K562 (cell line): ENCODE measurements around the gene PRCC. TPM values are rescaled to one million over a fixed set of nuclear protein-coding genes. Genes with fewer than 3 reads are reported as not detected.

ENCODE experiments used
- ATAC-seq: fragments of 200-7000 bp; cut with Tn5 transposase; 3 replicates; pipeline ENCODE4 v1.9.1; 2020; ENCODE audit warnings: moderate library complexity
- BruUV-seq: library from RNA; stranded (reverse); fragments of 400-500 nt; replicated peaks from 2 replicates; lab custom pipeline; 2021; lab: Mats Ljungman, UMichigan
- CTCF ChIA-PET: fragments of 300-600 bp; formaldehyde crosslinking; extraction: SDS; loops from one replicate; lab custom pipeline; 2021; ENCODE audit warnings: low intra/inter-chr PET ratio; lab: Yijun Ruan, JAX
- POLR2A ChIA-PET: fragments of 300-600, 350-650 bp; sonication (Branson Sonifier 250); formaldehyde crosslinking; extraction: SDS; loops from one replicate; lab custom pipeline; 2021; ENCODE audit warnings: antibody characterized with exemption, inconsistent platforms; lab: Yijun Ruan, JAX
- DNase-seq, 4 experiments: peaks; one replicate each; pipeline versions ENCODE4 v3.0.0 to v3.0.0-alpha.2; 2011 to 2018; ENCODE audit warnings: low spot score in 3 of 4, mixed read lengths in 3 of 4; ENCODE audit errors: extremely low read depth in 1 of 4
- FAIRE-seq: peaks from 2 replicates; lab custom pipeline; 2011; peaks lifted over from hg19 to GRCh38; lab: Jason Lieb, UNC
- H2AFZ ChIP-seq: 2 replicates; pipeline ENCODE4 v1.6.0; 2011; ENCODE audit warnings: low read depth, low read length, control low read depth, inconsistent platforms
- H3K27ac ChIP-seq: fragments of 200-600 bp; 3 replicates; pipeline ENCODE4 v1.8.0; 2011; ENCODE audit warnings: low read depth, mild to moderate bottlenecking, control low read depth, inconsistent platforms, low read length, moderate library complexity, mixed read lengths; ENCODE audit errors: extremely low read depth
- H3K27me3 ChIP-seq, 2 experiments: fragments of 300-600 bp in 1 of 2; 2 replicates in 1 of 2; 3 replicates in 1 of 2; pipeline versions ENCODE4 v1.6.0 to v1.8.0; 2011; ENCODE audit warnings: inconsistent platforms in 2 of 2, low read length in 2 of 2, mild to moderate bottlenecking in 1 of 2, mixed read lengths in 1 of 2, moderate library complexity in 1 of 2; ENCODE audit not compliant: control insufficient read depth in 2 of 2, insufficient read depth in 2 of 2
- H3K36me3 ChIP-seq: fragments of 300-600 bp; 3 replicates; pipeline ENCODE4 v1.8.0; 2011; ENCODE audit warnings: mild to moderate bottlenecking, low read length, inconsistent platforms; ENCODE audit not compliant: control insufficient read depth, insufficient read depth
- H3K4me1 ChIP-seq, 2 experiments: fragments of 200-600 bp in 1 of 2; replicated peaks in 1 of 2; 2 replicates in 1 of 2; 3 replicates in 1 of 2; pipeline versions ENCODE4 v1.5.1 to v1.8.0; 2011; ENCODE audit warnings: inconsistent platforms in 2 of 2, low read length in 2 of 2, mild to moderate bottlenecking in 1 of 2, mixed read lengths in 1 of 2, moderate library complexity in 1 of 2; ENCODE audit not compliant: control insufficient read depth in 2 of 2, insufficient read depth in 2 of 2
- H3K4me2 ChIP-seq: 2 replicates; pipeline ENCODE4 v1.6.1; 2011; ENCODE audit warnings: low read length, control low read depth, inconsistent platforms, mixed read lengths; ENCODE audit not compliant: insufficient read depth
- H3K4me3 ChIP-seq: fragments of 200-600 bp; sonication (generic), shearing (Covaris generic); 2 replicates; pipeline ENCODE4 v1.5.1; 2016; ENCODE audit warnings: control low read depth, inconsistent platforms
- H3K79me2 ChIP-seq: fragments of 200-600 bp; 3 replicates; pipeline ENCODE4 v1.8.0; 2011; ENCODE audit warnings: low read length, inconsistent platforms; ENCODE audit not compliant: control insufficient read depth, insufficient read depth
- H3K9ac ChIP-seq, 2 experiments: 2 replicates each; pipeline versions ENCODE4 v1.6.0 to v1.6.1; 2011; ENCODE audit warnings: low read depth in 2 of 2, low read length in 2 of 2, control low read depth in 1 of 2, inconsistent platforms in 1 of 2, mild to moderate bottlenecking in 1 of 2, mixed read lengths in 1 of 2; ENCODE audit not compliant: insufficient read depth in 1 of 2
- H3K9me1 ChIP-seq: one replicate; pipeline ENCODE4 v1.6.0; 2011; ENCODE audit warnings: inconsistent platforms, mild to moderate bottlenecking, low read length, moderate library complexity; ENCODE audit not compliant: control insufficient read depth, insufficient read depth
- H3K9me3 ChIP-seq: replicated peaks from 2 replicates; pipeline ENCODE4 v1.5.1; 2011; ENCODE audit warnings: low read depth, low read length, inconsistent platforms; ENCODE audit not compliant: control insufficient read depth, insufficient read depth
- H4K20me1 ChIP-seq: replicated peaks from 2 replicates; pipeline ENCODE4 v1.6.1; 2011; ENCODE audit warnings: low read length, inconsistent platforms, mixed read lengths; ENCODE audit not compliant: control insufficient read depth, insufficient read depth
- ARID3A ChIP-seq: IDR thresholded peaks from 2 replicates; pipeline ENCODE4 v1.6.1; 2012; ENCODE audit warnings: low read depth, low read length, improper control_type of control experiment, borderline replicate concordance
- CTCF ChIP-seq, 3 experiments: IDR thresholded peaks in 2 of 3; conservative IDR thresholded peaks in 1 of 3; 2 replicates each; pipeline ENCODE4 v1.5.1; 2011 to 2012; ENCODE audit warnings: low read length in 3 of 3, mild to moderate bottlenecking in 3 of 3, control low read depth in 2 of 3, improper control_type of control experiment in 1 of 3, inconsistent platforms in 1 of 3, low read depth in 1 of 3, mixed read lengths in 1 of 3, moderate library complexity in 1 of 3; ENCODE audit not compliant: insufficient read depth in 2 of 3
- JUN ChIP-seq, 2 experiments: sonication (generic) in 1 of 2; formaldehyde crosslinking in 1 of 2; IDR thresholded peaks; 2 replicates each; pipeline versions ENCODE4 v1.6.1 to v1.8.0; 2012 to 2022; ENCODE audit warnings: borderline replicate concordance in 2 of 2, mild to moderate bottlenecking in 2 of 2, improper control_type of control experiment in 1 of 2, low read depth in 1 of 2, low read length in 1 of 2, missing genetic modification reagents in 1 of 2
- SMARCC2 ChIP-seq: fragments of 450-650 bp; IDR thresholded peaks from 2 replicates; pipeline ENCODE4 v1.6.1; 2017; ENCODE audit warnings: antibody characterized with exemption, moderate library complexity, mild to moderate bottlenecking, low read depth
- TAF9B ChIP-seq: fragments of 450-650 bp; IDR thresholded peaks from 2 replicates; pipeline ENCODE4 v1.6.1; 2018; ENCODE audit warnings: mild to moderate bottlenecking; ENCODE audit not compliant: partially characterized antibody
- TCF3 ChIP-seq: sonication (generic); formaldehyde crosslinking; IDR thresholded peaks from 2 replicates; pipeline ENCODE4 v1.4.0; 2020; ENCODE audit warnings: mild to moderate bottlenecking, missing genetic modification reagents
- ZBTB5 ChIP-seq: fragments of 450-650 bp; IDR thresholded peaks from 2 replicates; pipeline ENCODE4 v1.6.1; 2017; ENCODE audit warnings: antibody characterized with exemption
- ZNF197 ChIP-seq: fragments of 200-800 bp; sonication (Bioruptor generic); IDR thresholded peaks from 2 replicates; pipeline ENCODE4 v1.6.1; 2016; ENCODE audit warnings: low read depth, missing genetic modification characterization, missing compliant biosample characterization
- WGBS: fragments of 100-300 bp; shearing (Covaris generic); methylation state at CpG from one replicate; pipeline ENCODE4 v1.1.6; 2016; ENCODE audit warnings: low coverage, mixed read lengths; ENCODE audit not compliant: insufficient coverage; ENCODE audit errors: missing lambda C conversion rate; 5-methylcytosine and 5-hydroxymethylcytosine counted together
- in situ Hi-C: fragments of 300-500 bp; cut with MboI; formaldehyde crosslinking; loops from 4 replicates; pipeline ENCODE4 v1.15.0; 2018; ENCODE audit warnings: inconsistent platforms, mixed read lengths
- intact Hi-C: fragments of 100-400 bp; cut with micrococcal nuclease; formaldehyde crosslinking; loops from 2 replicates; pipeline ENCODE4 v1.14.2; 2022
- polyA plus RNA-seq, 8 experiments: library from polyadenylated mRNA; depleted of rRNA in 4 of 8; stranded (reverse) in 5 of 8; unstranded in 3 of 8; fragments of >200 nt; fragmentation: Nextera tagmentation in 2 of 8; fragmentation: Illumina TruSeq in 1 of 8; extraction: Ambion mirVana in 2 of 8; extraction: Trizol in 1 of 8; gene quantifications; 2 replicates each; pipeline versions ENCODE4 v1.2.1 to v1.2.3, GENCODE V29; 2011 to 2014; ENCODE audit warnings: inconsistent platforms in 1 of 8, missing spikeins in 1 of 8
- total RNA-seq, 7 experiments: library from RNA; depleted of rRNA in 6 of 7; stranded (reverse); fragments of >200 nt in 6 of 7; fragmentation: Illumina TruSeq in 2 of 7; extraction: Trizol in 2 of 7; gene quantifications; 2 replicates each; pipeline versions ENCODE4 v1.2.1 to v1.2.3, GENCODE V29; 2011 to 2021; ENCODE audit warnings: low replicate concordance in 1 of 7

PRCC gene
- total and polyA plus RNA-seq, 9 of the 15 experiments (the other 6 are each of a cell fraction or from before 2014, with no cell fraction given): 23.9 to 201 (median 41.1) TPM

GRCh38 chr1:156801409-156802121 lies 34.2 kb downstream of the PRCC start (continued):
- TF ChIP-seq CTCF (IDR thresholded peaks at IDR 0.05 in 2 of 3, conservative IDR thresholded peaks at IDR 0.05 in 1 of 3; ENCODE audit: insufficient read depth in 2 of 3, low read depth in 1 of 3, low read length in 3 of 3) (peak in 1 of 3 experiments; percentile 33; a peak in 2 of 6 replicates), TAF9B (no peak)
- TF ChIP-seq, all 486 proteins: peak for 7

- WGBS: 86% methylated on average over 7 of the region's 8 CpGs
- Histone ChIP-seq H3K4me1 (peaks cover 5 to 12% of the 10 kb centered on the region in 2 experiments; a peak in 4 of 5 replicates), H3K27ac (no peak overlapping the region), H2AFZ (no peak overlapping the region), H3K9ac (0 out of 4 replicates have a peak overlapping the region, but pooled peaks of 1 of the 2 experiments have one; percentile 16), H4K20me1 (peaks cover 2% of the 10 kb centered on the region; the same call in 1 of the 2 replicates), H3K9me1 (no peaks in the 10 kb centered on the region), H3K4me2 (no peak overlapping the region), H3K27me3 (no peaks in the 10 kb centered on the region), H3K4me3 (no peak overlapping the region), H3K9me3 (no peaks in the 10 kb centered on the region), H3K36me3 (peaks cover 50% of the 10 kb centered on the region), H3K79me2 (no peaks in the 10 kb centered on the region)
- no TSS peak for BruUV-seq
- in situ Hi-C loops: loop anchor here (5.0 kb wide), 1 partner anchor 60 kb away; the partner anchor contains the start of gene NTRK1
- DNase-seq (no peak), FAIRE-seq (no peak), ATAC-seq (no peak)
- intact Hi-C loops: no loop called here
- CTCF ChIA-PET: interaction anchor here (2.1 kb wide), 1 partner anchor 87 kb away, joined by 8 read pairs; no protein-coding TSS in a partner anchor
- TF ChIP-seq ZNF197 (CRISPR knock-in tag) (no peak), ARID3A (no peak), JUN (IDR thresholded peaks at IDR 0.05; ENCODE audit: borderline replicate concordance, low read depth, low read length) (no peak), JUN (CRISPR knock-in tag; IDR thresholded peaks at IDR 0.05; ENCODE audit: borderline replicate concordance) (no peak), TCF3 (CRISPR knock-in tag) (no peak), ZBTB5 (no peak), SMARCC2 (no peak)
- POLR2A ChIA-PET: interaction anchor here (0.5 to 1.8 kb wide), 8 partner anchors 11 to 306 kb away, joined by 3 to 9 read pairs (median 3); partner anchors contain the start of genes INSRR and PRCC
Measured at GRCh38 chr1:156802421-156802935, 35.1 kb downstream of the PRCC start.
